GM19239 (cell line): ENCODE results near the gene RGL3.
A peak's percentile ranks its signal among the peaks of the same experiment; 100 is the strongest.
"Not testable (repeated sequence)": the region's sequence is repeated elsewhere in the genome, so short reads cannot be mapped to it uniquely, and the experiment has no call there.

ENCODE experiments used
- DNase-seq: peaks from one replicate; pipeline ENCODE4 v3.0.0; 2011; ENCODE audit warnings: low spot score; ENCODE audit not compliant: insufficient read length
- FAIRE-seq: peaks from 2 replicates; lab custom pipeline; 2011; peaks lifted over from hg19 to GRCh38; lab: Jason Lieb, UNC

RGL3 gene

DNA sequence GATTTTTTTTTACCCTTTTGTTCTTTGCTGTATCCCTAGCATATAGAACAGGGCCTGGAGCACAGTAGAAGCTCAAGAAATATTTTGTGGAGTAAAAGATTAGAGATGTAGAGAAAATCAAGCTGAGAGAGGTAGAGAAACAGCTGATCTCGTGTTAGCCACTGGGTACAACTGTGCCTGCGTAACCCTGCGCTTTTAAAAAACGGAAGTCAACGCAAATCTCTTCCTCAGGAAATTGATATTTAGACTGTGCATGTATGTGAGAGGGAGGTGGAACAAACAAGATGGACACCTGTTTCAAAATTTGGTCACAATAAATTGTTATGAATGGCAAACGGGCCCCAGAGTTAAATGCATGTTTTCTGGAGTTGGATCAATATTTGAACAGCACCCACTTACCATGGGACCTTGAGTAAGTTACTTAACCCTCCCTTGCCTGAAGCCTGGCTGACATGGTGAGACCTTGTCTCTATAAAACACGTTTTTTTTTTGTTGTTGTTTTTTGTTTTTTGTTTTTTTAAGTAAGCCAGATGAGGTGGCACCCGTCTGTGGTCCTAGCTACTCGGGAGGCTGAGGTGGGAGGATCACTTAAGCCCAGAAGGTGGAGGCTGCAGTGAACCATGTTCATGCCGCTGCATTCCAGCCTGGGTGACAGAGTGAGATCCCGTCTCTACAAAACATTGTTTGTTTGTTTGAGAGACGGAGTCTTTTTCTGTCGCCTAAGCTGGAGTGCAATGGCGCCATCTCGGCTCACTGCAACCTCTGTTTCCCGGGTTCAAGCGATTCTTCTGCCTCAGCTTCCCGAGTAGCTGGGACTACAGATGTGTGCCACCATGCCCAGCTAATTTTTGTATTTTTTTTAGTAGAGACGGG is 31.7 kb downstream of the RGL3 start:
- FAIRE-seq (no peak), DNase-seq (no peak)

DNA sequence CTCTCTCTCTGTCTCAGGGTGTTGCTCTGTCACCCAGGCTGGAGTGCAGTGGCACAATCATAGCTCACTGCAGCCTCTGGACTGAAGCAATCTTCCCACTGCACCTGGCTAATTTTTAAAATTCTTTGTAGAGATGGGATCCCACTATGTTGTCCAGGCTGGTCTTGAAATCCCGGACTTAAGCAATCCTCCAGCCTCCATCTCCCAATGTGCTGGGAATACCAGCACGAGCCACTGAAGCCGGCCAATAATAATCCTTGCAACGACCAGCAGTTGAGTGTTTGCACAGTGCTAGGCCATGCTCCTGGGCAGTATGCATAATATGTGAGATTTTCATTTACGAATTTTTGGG is 34.4 kb downstream of the RGL3 start:
- no peak for FAIRE-seq

DNA sequence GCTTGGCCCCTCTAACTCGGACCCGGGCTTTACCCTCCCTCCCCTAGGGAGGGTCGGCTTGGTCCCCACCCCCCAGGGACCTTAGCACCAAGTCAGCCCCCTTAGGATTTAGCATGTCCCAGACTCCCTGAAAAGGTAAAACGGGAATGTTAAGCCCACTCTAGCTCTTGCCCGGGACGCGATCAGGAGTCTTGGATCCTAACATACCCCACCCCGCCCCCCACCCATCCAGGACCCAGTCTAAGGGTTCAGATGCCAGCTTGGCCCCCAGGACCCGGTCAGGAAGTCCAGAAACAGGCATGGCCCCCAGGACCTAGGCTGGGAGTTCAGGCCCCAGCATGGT is 35.4 kb downstream of the RGL3 start:
- FAIRE-seq (no peak), DNase-seq (no peak)

More for the DNA sequence above, 34.4 kb downstream of the RGL3 start:
- no peak for DNase-seq

DNA sequence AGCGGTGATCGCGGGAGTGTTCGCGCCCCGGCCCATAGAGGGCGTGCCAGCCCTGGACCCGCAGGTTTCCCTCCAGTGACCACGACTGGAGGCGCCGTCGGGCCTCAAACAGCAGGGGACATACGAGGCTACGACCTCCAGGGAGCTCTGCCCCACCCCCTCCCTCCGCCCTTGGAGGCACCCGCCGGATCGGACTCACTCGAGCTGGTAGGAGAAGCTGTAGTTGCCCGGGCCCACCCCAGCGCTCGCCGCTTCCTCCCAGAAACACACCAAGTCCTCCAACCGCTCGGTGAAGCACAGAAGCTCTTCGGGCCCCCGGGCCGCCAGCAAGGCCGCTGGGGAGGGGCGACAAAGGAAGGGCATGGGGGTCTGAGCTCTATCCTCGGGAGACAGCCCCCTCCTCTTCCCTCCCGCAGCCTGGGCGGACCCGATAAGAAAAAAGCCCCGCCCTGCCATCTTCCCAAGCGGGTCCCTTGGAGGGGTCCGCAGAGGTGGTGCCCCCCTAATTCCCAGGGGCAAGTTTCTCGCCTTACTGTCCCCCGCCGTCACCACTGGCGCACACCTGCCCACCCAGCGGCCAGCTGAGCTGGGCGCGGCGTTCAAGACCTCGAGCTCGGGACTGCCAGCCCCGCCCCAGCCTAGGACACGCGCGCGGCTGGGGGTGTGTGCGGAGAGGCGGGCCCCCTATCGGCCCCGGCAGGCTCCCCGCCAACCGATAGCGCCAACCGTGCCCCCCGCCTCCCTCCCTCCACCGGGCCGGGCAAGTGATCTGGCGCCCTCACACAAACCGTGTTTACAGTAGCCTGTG is 36.0 kb downstream of the RGL3 start:
- FAIRE-seq (no peak), DNase-seq (no peak)

DNA sequence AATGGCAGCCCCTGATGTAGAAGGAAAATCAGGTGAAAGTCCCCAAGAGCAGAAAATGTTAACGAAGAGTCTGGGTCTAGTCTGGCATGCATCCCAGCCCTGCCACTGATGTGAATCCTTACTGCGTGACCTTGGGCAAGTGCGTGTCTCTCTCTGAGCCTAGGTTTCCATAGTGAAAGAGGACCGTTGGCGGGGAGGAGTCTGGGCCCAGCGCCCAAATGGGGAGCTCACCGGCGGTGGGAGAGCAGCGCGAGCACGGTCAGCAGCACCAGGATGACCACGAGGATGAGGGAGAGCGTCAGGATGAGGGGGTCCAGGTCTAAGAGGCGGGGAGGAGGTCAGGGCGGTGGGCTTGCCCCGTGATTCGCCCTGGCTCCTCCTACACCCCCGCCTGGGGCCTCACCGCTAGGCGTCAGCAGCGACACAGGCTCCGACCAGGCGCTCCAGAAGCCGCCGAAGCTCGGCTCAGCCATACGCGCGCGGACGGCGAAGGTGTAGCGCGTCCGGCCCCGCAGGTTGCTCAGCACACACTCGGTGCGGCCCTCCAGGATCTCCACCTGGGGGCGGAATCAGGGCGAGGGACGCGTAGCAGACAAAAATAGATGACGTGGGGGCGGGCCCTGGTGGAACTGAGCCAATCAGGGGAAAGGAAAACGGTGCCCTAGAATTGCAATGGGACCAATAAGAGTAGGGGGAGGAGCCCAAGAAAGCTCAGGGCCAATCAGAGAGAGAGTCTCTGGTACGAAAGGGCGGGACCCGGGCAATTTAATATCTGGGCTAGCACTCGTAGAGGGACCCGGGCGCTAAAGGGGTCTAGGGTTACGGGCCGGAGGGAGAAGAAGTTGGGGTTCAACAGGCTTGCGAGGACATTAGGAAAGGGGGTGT is 38.2 kb downstream of the RGL3 start:
- peak; percentile 92 for FAIRE-seq
- DNase-seq: peak; percentile 97

DNA sequence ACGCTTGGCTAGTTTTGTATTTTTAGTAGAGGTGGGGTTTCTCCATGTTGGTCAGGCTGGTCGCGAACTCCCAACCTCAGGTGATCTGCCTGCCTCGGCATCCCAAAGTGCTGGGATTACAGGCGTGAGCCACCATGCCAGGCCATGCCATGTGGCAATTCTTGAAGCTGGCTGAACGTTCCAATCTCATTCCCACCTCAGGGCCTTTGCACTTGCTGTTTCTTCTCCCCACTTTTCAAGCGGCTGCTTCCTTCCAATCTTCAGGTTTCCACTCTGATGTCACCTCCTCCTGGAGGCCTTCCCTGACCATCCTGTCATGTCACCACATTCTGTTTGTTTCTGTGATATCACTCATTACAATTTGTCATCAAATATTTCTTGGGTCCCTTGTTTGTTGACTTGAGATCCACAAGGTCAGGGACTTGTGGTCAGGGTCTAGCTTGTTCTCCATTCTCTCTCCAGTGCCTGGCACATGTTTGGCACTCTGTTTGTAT is 39.2 kb downstream of the RGL3 start:
- FAIRE-seq: no peak

DNA sequence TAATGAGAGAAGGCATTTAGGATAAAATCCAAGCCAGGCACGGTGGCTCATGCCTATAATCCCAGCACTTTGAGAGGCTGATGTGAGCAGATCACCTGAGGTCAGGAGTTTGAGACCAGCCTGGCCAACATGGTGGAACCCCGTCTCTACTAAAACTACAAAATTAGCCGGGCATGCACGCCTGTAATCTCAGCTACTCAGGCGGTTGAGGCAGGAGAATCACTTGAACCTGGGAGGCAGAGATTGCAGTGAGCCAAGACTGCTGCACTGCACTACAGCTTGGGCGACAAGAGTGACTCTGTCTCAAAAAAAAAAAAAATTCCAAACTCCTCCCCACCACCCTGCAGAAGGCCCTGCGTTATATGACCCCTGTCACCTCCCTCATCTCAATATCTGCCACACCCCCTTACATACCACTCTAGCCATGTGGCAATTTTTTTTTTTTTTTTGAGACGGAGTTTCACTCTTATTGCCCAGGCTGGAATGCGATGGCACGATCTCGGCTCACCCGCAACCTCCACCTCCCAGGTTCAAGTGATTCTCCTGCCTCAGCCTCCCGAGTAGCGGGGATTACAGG is 39.8 kb downstream of the RGL3 start:
- FAIRE-seq, DNase-seq: not testable (repeated sequence)

More for the DNA sequence above, 39.2 kb downstream of the RGL3 start:
- no peak for DNase-seq

DNA sequence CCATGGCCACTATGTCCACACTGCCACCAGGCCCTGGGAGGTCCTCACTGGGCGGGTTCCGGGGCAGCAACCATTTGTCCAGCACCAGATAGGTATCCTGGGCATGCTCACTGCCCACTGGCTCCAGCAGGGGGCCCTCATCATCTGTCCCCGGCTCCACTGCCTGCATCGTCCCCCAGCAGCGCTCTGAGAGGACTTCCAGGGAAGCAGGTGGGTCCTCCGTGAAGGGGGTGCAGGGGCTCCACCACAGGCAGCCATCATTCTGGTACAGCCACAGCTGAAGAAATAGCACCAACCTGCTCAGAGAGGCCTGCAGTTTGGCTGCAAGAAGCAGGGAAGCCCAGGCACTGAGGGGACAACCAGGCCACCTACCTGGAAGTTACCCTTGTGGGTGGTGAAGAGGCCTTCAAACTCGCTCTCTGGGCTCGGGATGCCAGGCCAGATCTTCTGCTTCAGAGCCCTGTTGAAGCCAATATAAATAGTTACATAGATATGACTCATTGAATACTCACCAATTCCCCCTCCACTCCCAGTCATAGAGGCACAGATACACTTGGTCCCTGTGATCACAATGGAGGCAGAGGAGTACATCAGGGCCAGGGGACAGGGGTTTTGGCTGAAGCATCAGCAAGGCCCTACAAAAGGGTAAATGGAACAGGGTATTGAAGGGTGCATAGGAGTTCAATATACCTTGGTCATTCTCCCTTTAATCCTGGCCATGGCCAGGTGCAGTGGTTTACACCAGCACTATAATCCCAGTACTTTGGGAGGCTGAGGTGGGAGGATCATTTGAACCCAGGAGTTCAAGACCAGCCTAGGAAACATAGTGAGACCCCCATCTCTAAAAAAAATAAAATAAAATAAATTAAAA is 40.6 kb downstream of the RGL3 start:
- no peak for DNase-seq
- no peak for FAIRE-seq

DNA sequence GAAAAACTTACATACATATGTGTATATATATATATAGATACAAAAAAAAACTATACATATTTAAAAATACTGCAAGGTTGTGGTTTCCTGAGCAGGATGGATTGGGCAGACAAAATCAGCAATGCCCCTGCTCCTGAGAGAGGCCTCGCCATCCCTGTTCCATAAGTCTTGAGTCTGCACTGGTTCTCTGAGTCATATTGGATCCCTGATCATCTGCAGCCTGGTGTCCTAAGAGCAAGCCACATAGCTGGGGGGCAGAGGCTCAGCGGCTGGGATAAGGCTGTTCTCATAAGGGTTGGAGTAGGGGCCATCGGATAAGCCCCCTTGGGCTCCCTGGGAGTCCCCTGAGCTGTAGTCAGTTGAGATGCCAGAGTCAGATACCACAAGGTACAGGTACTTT is 41.4 kb downstream of the RGL3 start:
- no peak for DNase-seq
- no peak for FAIRE-seq

DNA sequence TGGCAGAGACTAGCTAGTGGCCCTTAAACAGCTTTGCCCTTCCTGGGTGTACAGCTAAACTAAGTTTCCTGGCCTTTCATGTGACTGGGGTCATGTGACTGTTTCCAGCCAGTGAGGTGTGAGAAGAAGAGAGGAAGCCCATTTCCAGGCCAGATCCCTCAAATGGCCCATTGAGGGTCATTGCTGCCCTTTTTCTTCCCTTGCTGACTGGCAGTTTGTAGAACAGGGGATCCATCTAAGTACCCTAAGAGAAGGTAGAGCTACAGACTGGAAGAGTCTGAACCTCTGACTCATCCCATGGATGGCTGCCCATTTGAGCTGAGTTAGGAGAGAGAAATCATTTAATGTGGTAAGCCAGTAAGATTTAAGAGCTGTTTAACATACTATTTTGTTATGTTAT is 41.9 kb downstream of the RGL3 start:
- no peak for DNase-seq
- FAIRE-seq: no peak

DNA sequence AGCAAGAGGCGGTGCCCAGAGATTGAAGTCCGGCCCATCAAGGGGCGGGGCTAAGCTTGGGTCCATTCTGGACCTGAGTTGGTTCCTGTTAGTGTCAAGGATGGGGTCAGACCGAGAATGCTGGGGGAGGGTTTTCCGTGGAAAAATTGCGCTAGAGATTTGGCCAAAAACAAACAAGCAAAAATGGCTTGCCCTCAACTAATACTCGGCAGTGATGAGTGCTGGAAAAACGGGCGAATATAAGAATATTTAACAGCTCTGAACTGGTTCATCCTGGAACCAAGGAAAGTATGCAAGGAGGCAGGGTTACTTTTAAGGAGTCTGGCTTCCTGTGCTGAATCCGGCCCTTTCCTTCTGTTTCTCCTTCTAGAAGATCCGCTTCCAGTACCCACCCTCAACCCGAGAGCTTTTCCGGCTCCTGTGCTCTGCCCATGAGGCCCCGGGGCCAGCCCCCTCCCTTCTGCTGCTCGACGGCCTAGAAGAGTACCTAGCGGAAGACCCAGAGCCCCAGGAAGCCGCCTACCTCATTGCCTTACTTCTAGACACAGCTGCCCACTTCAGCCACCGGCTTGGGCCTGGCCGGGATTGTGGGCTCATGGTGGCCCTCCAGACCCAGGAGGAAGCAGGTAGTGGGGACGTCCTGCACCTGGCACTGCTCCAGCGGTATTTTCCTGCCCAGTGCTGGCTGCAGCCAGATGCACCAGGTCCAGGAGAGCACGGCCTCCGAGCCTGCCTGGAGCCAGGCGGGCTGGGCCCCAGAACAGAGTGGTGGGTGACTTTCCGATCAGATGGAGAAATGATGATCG is 43.8 kb downstream of the RGL3 start:
- no peak for FAIRE-seq
- no peak for DNase-seq

DNA sequence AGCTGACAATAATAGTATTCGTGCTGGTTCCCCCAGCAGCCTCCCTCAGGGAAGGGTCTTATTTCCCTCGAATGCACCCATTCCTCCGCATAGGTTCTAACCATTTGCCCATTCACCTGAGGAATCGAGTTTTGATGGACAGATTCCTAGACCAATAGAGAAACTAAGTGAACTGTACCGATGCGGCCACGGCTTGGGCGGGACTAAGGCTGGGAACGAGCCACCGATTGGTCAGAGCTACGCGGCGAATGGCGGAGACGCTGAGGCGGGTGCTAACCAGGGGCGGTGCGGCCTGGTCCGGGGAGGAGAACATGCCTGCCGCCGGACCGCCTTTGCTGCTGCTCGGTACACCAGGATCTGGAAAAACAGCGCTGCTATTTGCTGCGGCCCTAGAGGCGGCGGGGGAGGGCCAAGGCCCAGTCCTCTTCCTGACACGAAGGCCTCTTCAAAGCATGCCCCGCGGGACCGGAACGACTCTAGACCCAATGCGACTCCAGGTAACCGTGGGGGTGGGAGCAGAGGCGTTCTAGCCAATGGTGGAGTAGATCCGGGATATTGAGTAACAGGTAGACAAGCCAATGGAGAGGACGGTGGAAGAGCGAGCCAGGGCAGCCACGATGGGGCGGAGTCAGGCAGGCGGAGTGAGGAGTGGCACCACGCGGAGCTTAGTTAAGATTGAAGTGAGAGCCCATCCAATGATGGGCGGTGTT is 44.5 kb downstream of the RGL3 start, which contains the start of gene SWSAP1:
Gene SWSAP1 (plus strand): TSS at position 234 of the 710 bp plus-strand sequence. CDS start 15 bp downstream, at position 249.
- DNase-seq (peak; percentile 92), FAIRE-seq (peak; percentile 99)

DNA sequence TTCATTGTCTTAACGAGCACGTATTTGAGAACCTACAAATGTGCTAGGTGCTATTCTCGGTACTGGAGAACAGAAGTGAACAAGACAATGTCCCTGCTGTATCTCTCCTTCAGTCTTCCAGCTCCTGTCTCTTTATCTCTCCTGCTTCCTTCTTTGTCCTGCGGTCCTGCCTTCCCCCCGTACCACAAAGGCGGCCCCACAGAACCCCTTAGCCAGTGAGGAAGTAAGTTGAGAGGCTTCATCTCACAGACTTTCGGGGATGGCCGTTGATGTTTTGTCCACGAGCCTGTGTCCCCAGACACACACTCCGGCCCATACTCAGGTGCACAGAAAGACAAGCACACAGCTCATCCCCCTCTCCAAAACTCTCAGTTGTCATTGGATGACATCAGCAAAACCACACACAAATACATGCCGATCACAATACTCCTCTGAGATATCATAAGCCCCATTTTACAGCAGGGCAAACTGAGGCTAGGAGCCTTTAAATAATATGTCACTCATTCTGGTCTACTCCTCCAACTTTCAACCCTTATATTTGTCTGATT is 45.2 kb downstream of the RGL3 start:
- FAIRE-seq (no peak), DNase-seq (no peak)

DNA sequence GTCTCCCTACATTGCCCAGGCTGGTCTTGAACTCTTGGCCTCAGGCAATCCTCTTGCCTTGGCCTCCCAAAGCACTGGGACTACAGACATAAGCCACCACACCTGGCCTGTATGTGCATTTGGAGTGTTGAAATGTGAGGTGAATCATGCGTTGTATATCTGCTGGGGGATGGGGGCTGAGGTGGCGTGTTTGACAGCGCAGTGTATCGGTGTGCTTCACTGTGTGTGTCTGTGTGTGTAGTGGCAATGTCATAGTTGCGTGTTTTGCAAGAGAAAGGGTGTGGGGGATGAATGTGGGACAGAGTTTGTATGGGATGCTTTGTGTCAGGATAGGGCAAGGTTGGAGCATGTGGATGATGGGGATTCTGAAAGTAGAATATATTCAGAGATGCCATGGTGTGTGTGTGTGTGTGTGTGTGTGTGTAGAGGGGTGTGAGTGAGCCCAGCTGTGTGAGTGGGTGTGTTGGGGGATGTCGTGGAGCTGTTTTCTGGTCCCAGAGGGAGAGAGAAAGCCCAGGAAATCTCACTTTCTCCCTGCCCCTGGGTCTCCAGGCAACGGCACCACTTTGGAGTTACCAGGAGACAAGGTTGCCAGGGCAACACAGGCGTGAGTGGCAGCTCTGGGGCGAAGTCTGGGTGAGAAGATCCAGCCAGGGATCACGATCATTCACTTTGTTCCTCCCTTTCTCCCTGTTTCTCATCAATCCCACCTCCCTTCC is 45.8 kb downstream of the RGL3 start:
- DNase-seq: no peak
- no peak for FAIRE-seq

DNA sequence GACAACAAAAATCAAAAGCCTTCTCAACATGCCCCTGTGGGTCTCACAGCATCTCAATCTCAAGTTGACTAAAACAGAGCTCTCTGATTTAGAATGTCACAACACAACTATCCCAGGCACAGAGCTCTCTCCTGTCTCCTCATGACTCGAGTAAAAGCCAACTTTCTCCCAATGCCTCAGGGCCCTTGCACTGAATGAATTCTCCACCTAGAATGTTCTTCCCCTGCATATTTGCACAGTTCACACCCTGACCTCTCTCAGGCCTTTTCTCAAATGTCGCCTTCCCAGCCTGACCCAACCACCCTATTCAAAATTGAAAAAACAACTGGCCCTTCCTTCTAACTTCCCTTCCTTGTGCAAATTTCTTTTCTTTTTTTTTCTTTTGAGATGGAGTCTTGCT is 48.4 kb downstream of the RGL3 start:
- DNase-seq: no peak
- no peak for FAIRE-seq

DNA sequence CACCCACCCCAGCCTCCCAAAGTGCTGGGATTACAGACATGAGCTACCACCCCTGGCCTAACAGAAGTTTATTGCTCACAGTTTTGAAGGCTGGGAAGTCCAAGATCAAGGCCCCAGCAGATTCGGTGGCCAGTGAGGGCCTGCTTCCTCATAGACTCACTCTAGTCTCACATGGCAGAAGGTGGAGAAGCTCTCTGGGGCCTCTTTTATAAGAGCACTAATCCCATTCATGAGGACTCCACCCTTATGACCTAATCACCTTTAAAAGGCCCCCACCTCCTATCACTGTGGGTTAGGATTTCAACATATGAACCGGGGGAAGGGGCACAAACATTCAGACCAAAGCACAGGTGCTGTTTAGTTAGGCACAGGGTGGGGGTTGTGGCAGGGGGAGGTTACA is 51.6 kb downstream of the RGL3 start:
- FAIRE-seq (no peak), DNase-seq (no peak)
